Suppressor macrophage (primary cell): Measurements from ENCODE around the gene FOXD4L4.
"Not testable (repeated sequence)": the region's sequence is repeated elsewhere in the genome, so short reads cannot be mapped to it uniquely, and the experiment has no call there.

Experiments used
- DNase-seq, 4 experiments: peaks; one replicate each; pipeline ENCODE4 v3.0.0-alpha.2; 2020 to 2022
- total RNA-seq, 17 experiments: gene quantifications; one replicate each; lab custom pipeline; 2026; ENCODE audit warnings: mixed read lengths in 6 of 17, inconsistent platforms in 3 of 17; lab: John Stamatoyannopoulos, UW

The FOXD4L4 gene
- 0 to 0.44 (median 0) reads per million in 17 experiments for total RNA-seq

DNA sequence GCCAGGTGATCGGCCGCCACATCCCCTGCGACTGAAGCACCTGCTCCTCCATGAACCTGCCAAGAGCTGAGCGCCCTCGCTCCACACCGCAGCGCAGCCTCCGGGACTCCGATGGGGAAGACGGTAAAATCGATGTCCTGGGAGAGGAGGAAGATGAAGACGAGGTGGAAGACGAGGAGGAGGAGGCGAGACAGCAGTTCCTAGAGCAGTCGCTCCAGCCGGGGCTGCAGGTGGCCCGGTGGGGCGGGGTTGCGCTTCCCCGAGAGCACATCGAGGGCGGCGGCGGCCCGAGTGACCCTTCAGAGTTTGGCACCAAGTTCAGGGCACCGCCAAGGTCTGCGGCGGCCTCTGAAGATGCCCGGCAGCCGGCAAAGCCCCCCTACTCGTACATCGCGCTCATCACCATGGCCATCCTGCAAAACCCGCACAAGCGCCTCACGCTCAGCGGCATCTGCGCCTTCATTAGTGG, at the start of gene FOXD4L4:
Gene FOXD4L4 (plus strand): TSS at position 51 of the 469 bp plus-strand sequence. CDS start 0 bp downstream, at position 51.
- not testable (repeated sequence) for DNase-seq

- not testable (repeated sequence) for DNase-seq
Observed at GRCh38 chr9:65703550-65703949, 33.4 kb upstream of the FOXD4L4 start.

- not testable (repeated sequence) for DNase-seq
Observed at GRCh38 chr9:65714445-65714844, 22.5 kb upstream of the FOXD4L4 start.

- not testable (repeated sequence) for DNase-seq
Observed at GRCh38 chr9:65738133-65738532, 1.2 kb downstream of the FOXD4L4 start.
